HepG2 (cell line): ENCODE results near the gene NOSTRIN.

Experiments
- BHLHE40 ChIP-seq: IDR thresholded peaks from 2 replicates; pipeline ENCODE4 v1.6.1; 2011; ENCODE audit warnings: low read length, improper control_type of control experiment
- DNMT3B ChIP-seq: conservative IDR thresholded peaks from 2 replicates; pipeline ENCODE4 v1.6.1; 2016; ENCODE audit warnings: missing biosample characterization, control low read depth
- SMC3 ChIP-seq: IDR thresholded peaks from 2 replicates; pipeline ENCODE4 v1.6.1; 2011; ENCODE audit warnings: low read length, improper control_type of control experiment
- SRF ChIP-seq: IDR thresholded peaks from 2 replicates; pipeline ENCODE4 v1.6.1; 2011; ENCODE audit warnings: mild to moderate bottlenecking, low read depth, low read length, moderate library complexity
- ZNF567 ChIP-seq: sonication (generic); formaldehyde crosslinking; IDR thresholded peaks from 2 replicates; pipeline ENCODE4 v1.8.1; 2023; ENCODE audit warnings: mild to moderate bottlenecking, missing genetic modification reagents, borderline replicate concordance
- TF ChIP-seq, protein P1 (sequence below): sonication (generic); formaldehyde crosslinking; IDR thresholded peaks from 2 replicates; pipeline ENCODE4 v1.5.0; 2020; ENCODE audit warnings: mild to moderate bottlenecking, missing genetic modification reagents, moderate library complexity
- TF ChIP-seq, protein P2 (sequence below): sonication (generic); formaldehyde crosslinking; IDR thresholded peaks from 2 replicates; pipeline ENCODE4 v1.4.0; 2020; ENCODE audit warnings: mild to moderate bottlenecking, missing genetic modification reagents, borderline replicate concordance

DNA sequence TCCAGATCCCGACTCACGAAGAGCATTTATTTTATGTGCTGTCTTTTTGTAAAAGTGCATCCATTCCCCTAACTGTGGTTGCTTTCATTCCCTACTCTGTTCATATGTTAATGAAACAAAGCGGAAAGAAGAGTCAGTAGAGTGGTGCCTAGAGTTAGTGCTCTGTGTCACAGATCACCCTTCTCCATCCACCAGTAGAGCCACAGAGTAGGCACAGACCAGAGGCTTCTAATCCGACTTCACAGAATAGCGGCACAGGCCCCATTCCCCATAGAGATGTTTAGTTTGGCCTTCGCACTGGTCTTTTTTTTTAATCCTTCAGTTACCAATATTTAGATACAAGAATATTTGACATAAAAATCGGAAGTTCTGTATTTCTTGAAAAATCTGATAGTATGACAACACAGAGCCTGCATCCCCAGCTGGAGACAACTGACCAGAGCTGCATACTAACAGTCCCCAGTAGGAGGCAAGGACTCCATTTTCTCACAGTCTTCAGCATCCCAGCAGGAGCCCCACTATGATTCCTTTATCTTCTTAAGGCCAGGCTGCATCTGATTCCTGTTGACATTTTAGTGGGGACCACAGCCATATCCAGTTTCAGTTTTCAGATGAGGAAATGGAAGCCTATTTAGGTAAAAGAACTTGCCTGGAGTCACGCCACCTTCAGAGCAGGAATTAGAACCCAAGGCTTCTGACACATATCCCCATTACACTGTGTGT is 105.7 kb downstream of the NOSTRIN start:
- TF ChIP-seq, protein P1, sequence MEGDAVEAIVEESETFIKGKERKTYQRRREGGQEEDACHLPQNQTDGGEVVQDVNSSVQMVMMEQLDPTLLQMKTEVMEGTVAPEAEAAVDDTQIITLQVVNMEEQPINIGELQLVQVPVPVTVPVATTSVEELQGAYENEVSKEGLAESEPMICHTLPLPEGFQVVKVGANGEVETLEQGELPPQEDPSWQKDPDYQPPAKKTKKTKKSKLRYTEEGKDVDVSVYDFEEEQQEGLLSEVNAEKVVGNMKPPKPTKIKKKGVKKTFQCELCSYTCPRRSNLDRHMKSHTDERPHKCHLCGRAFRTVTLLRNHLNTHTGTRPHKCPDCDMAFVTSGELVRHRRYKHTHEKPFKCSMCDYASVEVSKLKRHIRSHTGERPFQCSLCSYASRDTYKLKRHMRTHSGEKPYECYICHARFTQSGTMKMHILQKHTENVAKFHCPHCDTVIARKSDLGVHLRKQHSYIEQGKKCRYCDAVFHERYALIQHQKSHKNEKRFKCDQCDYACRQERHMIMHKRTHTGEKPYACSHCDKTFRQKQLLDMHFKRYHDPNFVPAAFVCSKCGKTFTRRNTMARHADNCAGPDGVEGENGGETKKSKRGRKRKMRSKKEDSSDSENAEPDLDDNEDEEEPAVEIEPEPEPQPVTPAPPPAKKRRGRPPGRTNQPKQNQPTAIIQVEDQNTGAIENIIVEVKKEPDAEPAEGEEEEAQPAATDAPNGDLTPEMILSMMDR (CRISPR knock-in tag): no peak
- TF ChIP-seq, protein P2, sequence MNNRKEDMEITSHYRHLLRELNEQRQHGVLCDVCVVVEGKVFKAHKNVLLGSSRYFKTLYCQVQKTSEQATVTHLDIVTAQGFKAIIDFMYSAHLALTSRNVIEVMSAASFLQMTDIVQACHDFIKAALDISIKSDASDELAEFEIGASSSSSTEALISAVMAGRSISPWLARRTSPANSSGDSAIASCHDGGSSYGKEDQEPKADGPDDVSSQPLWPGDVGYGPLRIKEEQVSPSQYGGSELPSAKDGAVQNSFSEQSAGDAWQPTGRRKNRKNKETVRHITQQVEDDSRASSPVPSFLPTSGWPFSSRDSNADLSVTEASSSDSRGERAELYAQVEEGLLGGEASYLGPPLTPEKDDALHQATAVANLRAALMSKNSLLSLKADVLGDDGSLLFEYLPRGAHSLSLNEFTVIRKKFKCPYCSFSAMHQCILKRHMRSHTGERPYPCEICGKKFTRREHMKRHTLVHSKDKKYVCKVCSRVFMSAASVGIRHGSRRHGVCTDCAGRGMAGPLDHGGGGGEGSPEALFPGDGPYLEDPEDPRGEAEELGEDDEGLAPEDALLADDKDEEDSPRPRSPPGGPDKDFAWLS: no peak
- TF ChIP-seq BHLHE40: no peak
- no peak for TF ChIP-seq SMC3
- no peak for TF ChIP-seq DNMT3B (CRISPR knock-in tag)
- TF ChIP-seq SRF: no peak
- TF ChIP-seq ZNF567 (CRISPR knock-in tag): no peak
